IMR-90 (cell line): ENCODE measurements around the gene ACOXL. TPM values are rescaled to one million over a fixed set of nuclear protein-coding genes. Genes with fewer than 3 reads are reported as not detected.
A peak's percentile ranks its signal among the peaks of the same experiment; 100 is the strongest.

Experiments
- ATAC-seq: fragments of 200-7000 bp; cut with Tn5 transposase; 2 replicates; pipeline ENCODE4 v1.9.1; 2020; ENCODE audit warnings: low read depth, mild to moderate bottlenecking, moderate library complexity
- BruUV-seq: library from RNA; stranded (reverse); fragments of 400-500 nt; replicated peaks from 2 replicates; lab custom pipeline; 2021; lab: Mats Ljungman, UMichigan
- CTCF ChIA-PET: fragments of 300-600 bp; formaldehyde crosslinking; extraction: SDS; loops from one replicate; lab custom pipeline; 2021; ENCODE audit warnings: antibody characterized with exemption; lab: Yijun Ruan, JAX
- POLR2A ChIA-PET: fragments of 300-600 bp; sonication (Branson Sonifier 250); formaldehyde crosslinking; loops from one replicate; lab custom pipeline; 2022; ENCODE audit warnings: antibody characterized with exemption; ENCODE audit not compliant: unreplicated experiment; lab: Charles Lee
- DNase-seq: peaks from one replicate; pipeline ENCODE4 v3.0.0; 2013
- H2AFZ ChIP-seq: replicated peaks from 2 replicates; pipeline ENCODE3; 2013; ENCODE audit warnings: low read length, mild to moderate bottlenecking; ENCODE audit not compliant: poor library complexity
- H2AK5ac ChIP-seq: 2 replicates; pipeline ENCODE4 v1.6.1; 2013; ENCODE audit warnings: low read depth, low read length, inconsistent platforms
- H2AK9ac ChIP-seq: replicated peaks from 2 replicates; pipeline ENCODE3; 2013; ENCODE audit warnings: mild to moderate bottlenecking, low read depth, low read length, moderate library complexity; ENCODE audit not compliant: poor library complexity
- H2BK120ac ChIP-seq: 2 replicates; pipeline ENCODE4 v1.6.1; 2013; ENCODE audit warnings: low read depth, low read length, inconsistent platforms
- H2BK15ac ChIP-seq: 3 replicates; pipeline ENCODE4 v1.6.1; 2013; ENCODE audit warnings: low read depth, low read length, inconsistent platforms
- H2BK20ac ChIP-seq: 2 replicates; pipeline ENCODE4 v1.6.1; 2013; ENCODE audit warnings: low read depth, mild to moderate bottlenecking, inconsistent platforms, low read length, moderate library complexity
- H2BK5ac ChIP-seq: 2 replicates; pipeline ENCODE4 v1.6.1; 2013; ENCODE audit warnings: mild to moderate bottlenecking, low read depth, low read length, inconsistent platforms; ENCODE audit not compliant: poor library complexity, severe bottlenecking
- H3K14ac ChIP-seq: replicated peaks from 2 replicates; pipeline ENCODE4 v1.6.1; 2013; ENCODE audit warnings: low read depth, low read length, inconsistent platforms
- H3K18ac ChIP-seq: 2 replicates; pipeline ENCODE4 v1.6.1; 2013; ENCODE audit warnings: low read depth, low read length, control low read depth
- H3K23ac ChIP-seq: 2 replicates; pipeline ENCODE4 v1.6.1; 2013; ENCODE audit warnings: low read depth, low read length, inconsistent platforms
- H3K27ac ChIP-seq: 2 replicates; pipeline ENCODE4 v1.5.1; 2013; ENCODE audit warnings: mild to moderate bottlenecking, control low read depth, low read length; ENCODE audit not compliant: insufficient read depth
- H3K27me3 ChIP-seq: 2 replicates; pipeline ENCODE4 v1.6.1; 2013; ENCODE audit warnings: low read length; ENCODE audit not compliant: control insufficient read depth, insufficient read depth
- H3K36me3 ChIP-seq: 2 replicates; pipeline ENCODE4 v1.6.1; 2013; ENCODE audit warnings: low read length, mixed read lengths; ENCODE audit not compliant: control insufficient read depth, insufficient read depth
- H3K4ac ChIP-seq: 2 replicates; pipeline ENCODE4 v1.6.1; 2013; ENCODE audit warnings: low read depth, low read length, inconsistent platforms
- H3K4me1 ChIP-seq: 2 replicates; pipeline ENCODE4 v1.6.1; 2013; ENCODE audit warnings: low read length, mixed read lengths; ENCODE audit not compliant: control insufficient read depth, insufficient read depth
- H3K4me2 ChIP-seq: 2 replicates; pipeline ENCODE4 v1.6.1; 2013; ENCODE audit warnings: low read depth, mild to moderate bottlenecking, control low read depth, low read length, moderate library complexity
- H3K4me3 ChIP-seq: 2 replicates; pipeline ENCODE4 v1.5.1; 2013; ENCODE audit warnings: low read depth, mild to moderate bottlenecking, control low read depth, low read length, moderate library complexity; ENCODE audit not compliant: insufficient read depth
- H3K56ac ChIP-seq: 2 replicates; pipeline ENCODE4 v1.6.1; 2013; ENCODE audit warnings: low read length, inconsistent platforms; ENCODE audit not compliant: insufficient read depth; ENCODE audit errors: extremely low read depth
- H3K79me1 ChIP-seq, 2 experiments: 2 replicates each; pipeline ENCODE4 v1.6.1; 2013; ENCODE audit warnings: low read length in 2 of 2, inconsistent platforms in 1 of 2, low read depth in 1 of 2
- H3K9ac ChIP-seq: 2 replicates; pipeline ENCODE4 v1.6.1; 2013; ENCODE audit warnings: low read depth, low read length, control low read depth
- H3K9me1 ChIP-seq: 2 replicates; pipeline ENCODE4 v1.6.1; 2013; ENCODE audit warnings: low read length, inconsistent platforms; ENCODE audit not compliant: insufficient read depth
- H3K9me3 ChIP-seq: 2 replicates; pipeline ENCODE4 v1.6.1; 2013; ENCODE audit warnings: low read length; ENCODE audit not compliant: control insufficient read depth, insufficient read depth
- H4K20me1 ChIP-seq: 2 replicates; pipeline ENCODE4 v1.6.1; 2013; ENCODE audit warnings: low read length, inconsistent platforms; ENCODE audit not compliant: insufficient read depth
- H4K5ac ChIP-seq: 2 replicates; pipeline ENCODE4 v1.6.1; 2013; ENCODE audit warnings: mild to moderate bottlenecking, low read depth, low read length, control low read depth
- H4K8ac ChIP-seq, 2 experiments: 2 replicates each; pipeline ENCODE4 v1.6.1; 2013; ENCODE audit warnings: low read depth in 2 of 2, low read length in 2 of 2, control low read depth in 1 of 2, inconsistent platforms in 1 of 2
- H4K91ac ChIP-seq: 2 replicates; pipeline ENCODE4 v1.6.1; 2013; ENCODE audit warnings: low read depth, low read length, inconsistent platforms; ENCODE audit not compliant: insufficient read depth
- CHD1 ChIP-seq: IDR thresholded peaks from 2 replicates; pipeline ENCODE4 v1.6.1; 2012; ENCODE audit warnings: low read depth, low read length, improper control_type of control experiment
- ELK1 ChIP-seq: fragments of 150-350 bp; IDR thresholded peaks from 2 replicates; pipeline ENCODE4 v1.6.1; 2016; ENCODE audit warnings: low read depth, mild to moderate bottlenecking, low read length, moderate library complexity, borderline replicate concordance
- MAFK ChIP-seq: IDR thresholded peaks from 2 replicates; pipeline ENCODE4 v1.6.1; 2012; ENCODE audit warnings: low read depth, low read length, improper control_type of control experiment
- MAZ ChIP-seq: IDR thresholded peaks from 2 replicates; pipeline ENCODE4 v1.6.1; 2012; ENCODE audit warnings: low read depth, mild to moderate bottlenecking, low read length, improper control_type of control experiment, moderate library complexity, borderline replicate concordance
- MXI1 ChIP-seq: IDR thresholded peaks from 2 replicates; pipeline ENCODE4 v1.6.1; 2012; ENCODE audit warnings: low read depth, mild to moderate bottlenecking, low read length, moderate library complexity, borderline replicate concordance
- RCOR1 ChIP-seq: IDR thresholded peaks from 2 replicates; pipeline ENCODE4 v1.6.1; 2012; ENCODE audit warnings: mild to moderate bottlenecking, low read length, improper control_type of control experiment; ENCODE audit not compliant: insufficient replicate concordance
- RFX5 ChIP-seq: IDR thresholded peaks from 2 replicates; pipeline ENCODE4 v1.8.0; 2012; ENCODE audit warnings: low read depth, mild to moderate bottlenecking, low read length, moderate library complexity
- SMC3 ChIP-seq: fragments of 150-350 bp; IDR thresholded peaks from 2 replicates; pipeline ENCODE4 v1.6.1; 2016; ENCODE audit warnings: low read depth, mild to moderate bottlenecking, antibody characterized with exemption, low read length, moderate library complexity
- WGBS, 2 experiments: methylation state at CpG; one replicate each; pipeline versions ENCODE4 v1.1.5 to v1.1.7; 2013; ENCODE audit warnings: missing lambda C conversion rate in 2 of 2; ENCODE audit not compliant: insufficient read length in 1 of 2; ENCODE audit errors: extremely low coverage in 2 of 2; 5-methylcytosine and 5-hydroxymethylcytosine counted together
- dilution Hi-C: fragments of 300-500 bp; cut with HindIII; formaldehyde crosslinking; loops from one replicate; pipeline ENCODE4 v1.14.3; 2018; ENCODE audit warnings: low sequenced_read_pairs; ENCODE audit not compliant: unreplicated experiment
- in situ Hi-C: fragments of 300-500 bp; cut with MboI; formaldehyde crosslinking; loops from 3 replicates; pipeline ENCODE4 v1.14.3; 2019; ENCODE audit warnings: low sequenced_read_pairs, inconsistent platforms, mixed read lengths
- intact Hi-C: fragments of 100-400 bp; cut with micrococcal nuclease; formaldehyde crosslinking; loops from 2 replicates; pipeline ENCODE4 v1.10.0; 2022
- polyA plus RNA-seq, 3 experiments: library from polyadenylated mRNA; depleted of rRNA; stranded (reverse); fragments of >200 nt; gene quantifications; 2 replicates each; pipeline ENCODE4 v1.2.3, GENCODE V29; 2012; ENCODE audit warnings: low replicate concordance in 1 of 3
- total RNA-seq: library from RNA; depleted of rRNA; stranded (reverse); fragments of >200 nt; gene quantifications from 2 replicates; pipeline ENCODE4 v1.2.3, GENCODE V29; 2012
- TF ChIP-seq, protein P1 (sequence below): conservative IDR thresholded peaks from 2 replicates; pipeline ENCODE4 v1.5.1; 2012; ENCODE audit warnings: mild to moderate bottlenecking, low read depth, low read length, improper control_type of control experiment

Gene ACOXL
- total and polyA plus RNA-seq, 2 of the 4 experiments (the other 2 are of a cell fraction): not detected

DNA sequence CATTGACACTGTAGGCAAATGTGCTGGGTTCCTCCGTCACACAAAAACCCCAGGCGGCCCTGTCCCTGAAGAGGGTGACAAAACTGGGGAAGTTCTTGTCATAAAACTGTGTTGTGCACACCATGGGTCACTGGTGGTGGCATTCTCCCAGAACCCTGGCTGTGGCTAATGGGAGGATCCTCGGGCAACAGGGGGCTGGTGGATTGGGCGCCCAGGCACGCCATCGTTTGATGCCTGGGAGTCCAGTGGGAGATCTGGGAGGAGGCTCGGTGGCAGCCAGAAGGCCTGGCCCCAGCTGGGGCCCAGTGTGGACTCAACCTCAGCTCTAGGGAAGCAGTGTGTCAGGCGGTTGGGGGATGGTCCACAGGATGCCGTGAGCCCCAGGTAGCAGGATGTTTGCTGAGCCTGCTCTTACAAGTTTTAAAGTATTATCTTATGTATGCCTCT, 140.7 kb downstream of the ACOXL start:
- Histone ChIP-seq H3K18ac (no peak overlapping the region), H2BK5ac (no peak overlapping the region), H3K36me3 (no peaks in the 10 kb centered on the region), H2AK5ac (no peak overlapping the region), H2AK9ac (peak overlapping the region; percentile 40), H3K4me3 (no peak overlapping the region), H4K8ac (no peak overlapping the region), H2BK120ac (no peak overlapping the region), H3K9me3 (peaks cover 2% of the 10 kb centered on the region; the same call in 1 of the 2 replicates), H3K23ac (no peak overlapping the region), H3K4me1 (no peaks in the 10 kb centered on the region), H3K56ac (no peak overlapping the region), H3K4me2 (no peak overlapping the region), H3K27ac (no peak overlapping the region), H3K27me3 (peaks cover 15% of the 10 kb centered on the region), H4K91ac (no peak overlapping the region), H3K4ac (no peak overlapping the region), H3K9ac (no peak overlapping the region), H2BK15ac (no peak overlapping the region), H2AFZ (no peak overlapping the region), H4K5ac (no peak overlapping the region), H3K14ac (no peak overlapping the region), H4K20me1 (no peaks in the 10 kb centered on the region), H3K79me1 (no peaks in the 10 kb centered on the region), H2BK20ac (no peak overlapping the region), H3K9me1 (no peaks in the 10 kb centered on the region)
- no TSS peak for BruUV-seq
- ChIA-PET CTCF (no interaction called here), POLR2A (no interaction called here)
- in situ Hi-C loops: no loop called here
- ATAC-seq (no peak), DNase-seq (no peak)
- TF ChIP-seq MXI1 (no peak), RCOR1 (no peak), CHD1 (no peak), MAZ (no peak), MAFK (no peak), RFX5 (no peak), SMC3 (no peak), ELK1 (no peak)
- TF ChIP-seq, protein P1, sequence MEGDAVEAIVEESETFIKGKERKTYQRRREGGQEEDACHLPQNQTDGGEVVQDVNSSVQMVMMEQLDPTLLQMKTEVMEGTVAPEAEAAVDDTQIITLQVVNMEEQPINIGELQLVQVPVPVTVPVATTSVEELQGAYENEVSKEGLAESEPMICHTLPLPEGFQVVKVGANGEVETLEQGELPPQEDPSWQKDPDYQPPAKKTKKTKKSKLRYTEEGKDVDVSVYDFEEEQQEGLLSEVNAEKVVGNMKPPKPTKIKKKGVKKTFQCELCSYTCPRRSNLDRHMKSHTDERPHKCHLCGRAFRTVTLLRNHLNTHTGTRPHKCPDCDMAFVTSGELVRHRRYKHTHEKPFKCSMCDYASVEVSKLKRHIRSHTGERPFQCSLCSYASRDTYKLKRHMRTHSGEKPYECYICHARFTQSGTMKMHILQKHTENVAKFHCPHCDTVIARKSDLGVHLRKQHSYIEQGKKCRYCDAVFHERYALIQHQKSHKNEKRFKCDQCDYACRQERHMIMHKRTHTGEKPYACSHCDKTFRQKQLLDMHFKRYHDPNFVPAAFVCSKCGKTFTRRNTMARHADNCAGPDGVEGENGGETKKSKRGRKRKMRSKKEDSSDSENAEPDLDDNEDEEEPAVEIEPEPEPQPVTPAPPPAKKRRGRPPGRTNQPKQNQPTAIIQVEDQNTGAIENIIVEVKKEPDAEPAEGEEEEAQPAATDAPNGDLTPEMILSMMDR: no peak
- intact Hi-C loops: no loop called here
- WGBS, 2 experiments: 80% methylated on average over 2 of the region's 9 CpGs; no CpG with 5 or more reads in 1 of the 2 experiments
- dilution Hi-C loops: no loop called here
